Measurements from ENCODE around the gene TGFBR3L. TPM values are rescaled to one million over a fixed set of nuclear protein-coding genes. Genes with fewer than 3 reads are reported as not detected.

Gene TGFBR3L
- total and polyA plus RNA-seq, 2 experiments from 2014 or later: 1.7 to 7.0 TPM

- Histone ChIP-seq H3K9me2 (ENCODE audit: insufficient read depth) (no peaks in the 10 kb centered on the region), H3K27ac (ENCODE audit: low read depth) (peak within 1 kb of the TSS; percentile 69; the same call in 1 of the 2 replicates), H3K79me2 (replicated peaks; ENCODE audit: insufficient read depth) (no peaks in the 10 kb centered on the region), H3K4me1 (ENCODE audit: insufficient read depth) (no peaks in the 10 kb centered on the region; the same call in 1 of the 2 replicates), H3K4me3 (peak within 1 kb of the TSS; percentile 86), H3K4me2 (peak within 1 kb of the TSS; percentile 91), H3K36me3 (ENCODE audit: insufficient read depth) (no peaks in the 10 kb centered on the region), H2AFZ (peak within 1 kb of the TSS; percentile 90; the same call in 1 of the 2 replicates), H3F3A (replicated peaks; ENCODE audit: low read depth) (peaks cover 29% of the 10 kb centered on the region), H3K27me3 (ENCODE audit: insufficient read depth) (peaks cover 44% of the 10 kb centered on the region), H4K20me1 (replicated peaks; ENCODE audit: insufficient read depth) (peaks cover 9% of the 10 kb centered on the region; the same call in 1 of the 2 replicates)
- peaks cover 49% of the 10 kb centered on the region for H3K27me3 Mint-ChIP-seq (ENCODE audit: insufficient read depth, low read depth, poor library complexity)
- no peak for TF ChIP-seq REST (IDR thresholded peaks at IDR 0.05; ENCODE audit: unreplicated experiment)
- TF ChIP-seq EZH2 (IDR thresholded peaks at IDR 0.05; ENCODE audit: low read depth, unreplicated experiment): no peak
- no peak for TF ChIP-seq EZH2phosphoT487 (IDR thresholded peaks at IDR 0.05; ENCODE audit: unreplicated experiment)
- TF ChIP-seq ETS1 (IDR thresholded peaks at IDR 0.05): peak; percentile 61; the same call in 1 of the 2 replicates
- no peak for TF ChIP-seq JUNB (IDR thresholded peaks at IDR 0.05; ENCODE audit: unreplicated experiment)
- no peak for TF ChIP-seq ZNF462 (CRISPR knock-in tag; IDR thresholded peaks at IDR 0.05)
- TF ChIP-seq POLR2AphosphoS5 (IDR thresholded peaks at IDR 0.05; ENCODE audit: low read depth): peak; percentile 88
- no peak; the same call in 1 of the 2 replicates for TF ChIP-seq CREB1 (CRISPR knock-in tag; IDR thresholded peaks at IDR 0.05; ENCODE audit: low read depth)
- DNase-seq (ENCODE audit: low spot score): peak; percentile 97
- peak within 1 kb of the TSS; percentile 88 for H3K27ac Mint-ChIP-seq
- peaks cover 10% of the 10 kb centered on the region; the same call in 1 of the 3 replicates for H3K36me3 Mint-ChIP-seq (ENCODE audit: low read depth)
- peaks cover 2% of the 10 kb centered on the region; the same call in 1 of the 3 replicates for H3K9me3 Mint-ChIP-seq
- peaks cover 15% of the 10 kb centered on the region for H3K4me1 Mint-ChIP-seq
- peak; percentile 25 for ATAC-seq
- peak within 1 kb of the TSS; percentile 74 for H3K4me3 Mint-ChIP-seq
These were observed 5.2 kb downstream of the TGFBR3L start, which contains the start of gene SNAPC2 for GRCh38 chr19:7919610-7920518. Gene SNAPC2 (plus strand): TSS chr19:7920338. CDS start chr19:7920367, 29 bp downstream.

All from GM23338 (cell line).